GM18909 (cell line): ENCODE results near the gene PDE6D.

Experiments
- ATAC-seq: cut with Tn5 transposase; IDR thresholded peaks from one replicate; pipeline ENCODE4 v1.9.1; 2021; ENCODE audit warnings: mild to moderate bottlenecking; ENCODE audit not compliant: unreplicated experiment, poor library complexity

The PDE6D gene

GRCh38 chr2:231685349-231686191, 95.5 kb downstream of the PDE6D start:
- ATAC-seq, result no peak

GRCh38 chr2:231684314-231685223, 96.5 kb downstream of the PDE6D start:
- ATAC-seq, result no peak

GRCh38 chr2:231683292-231684235, 97.5 kb downstream of the PDE6D start:
- ATAC-seq, result no peak

- ATAC-seq, result no peak
Observed at GRCh38 chr2:231682603-231683291, 98.3 kb downstream of the PDE6D start.
